IMR-90 (cell line): ENCODE results near the gene PHF19. TPM values are rescaled to one million over a fixed set of nuclear protein-coding genes. Genes with fewer than 3 reads are reported as not detected.

ENCODE experiments used
- ATAC-seq: fragments of 200-7000 bp; cut with Tn5 transposase; 2 replicates; pipeline ENCODE4 v1.9.1; 2020; ENCODE audit warnings: low read depth, mild to moderate bottlenecking, moderate library complexity
- BruUV-seq: library from RNA; stranded (reverse); fragments of 400-500 nt; replicated peaks from 2 replicates; lab custom pipeline; 2021; lab: Mats Ljungman, UMichigan
- CTCF ChIA-PET: fragments of 300-600 bp; formaldehyde crosslinking; extraction: SDS; loops from one replicate; lab custom pipeline; 2021; ENCODE audit warnings: antibody characterized with exemption; lab: Yijun Ruan, JAX
- POLR2A ChIA-PET: fragments of 300-600 bp; sonication (Branson Sonifier 250); formaldehyde crosslinking; loops from one replicate; lab custom pipeline; 2022; ENCODE audit warnings: antibody characterized with exemption; ENCODE audit not compliant: unreplicated experiment; lab: Charles Lee
- DNase-seq: peaks from one replicate; pipeline ENCODE4 v3.0.0; 2013
- H2AFZ ChIP-seq: replicated peaks from 2 replicates; pipeline ENCODE3; 2013; ENCODE audit warnings: low read length, mild to moderate bottlenecking; ENCODE audit not compliant: poor library complexity
- H2AK5ac ChIP-seq: 2 replicates; pipeline ENCODE4 v1.6.1; 2013; ENCODE audit warnings: low read depth, low read length, inconsistent platforms
- H2AK9ac ChIP-seq: replicated peaks from 2 replicates; pipeline ENCODE3; 2013; ENCODE audit warnings: mild to moderate bottlenecking, low read depth, low read length, moderate library complexity; ENCODE audit not compliant: poor library complexity
- H2BK120ac ChIP-seq: 2 replicates; pipeline ENCODE4 v1.6.1; 2013; ENCODE audit warnings: low read depth, low read length, inconsistent platforms
- H2BK15ac ChIP-seq: 3 replicates; pipeline ENCODE4 v1.6.1; 2013; ENCODE audit warnings: low read depth, low read length, inconsistent platforms
- H2BK20ac ChIP-seq: 2 replicates; pipeline ENCODE4 v1.6.1; 2013; ENCODE audit warnings: low read depth, mild to moderate bottlenecking, inconsistent platforms, low read length, moderate library complexity
- H2BK5ac ChIP-seq: 2 replicates; pipeline ENCODE4 v1.6.1; 2013; ENCODE audit warnings: mild to moderate bottlenecking, low read depth, low read length, inconsistent platforms; ENCODE audit not compliant: poor library complexity, severe bottlenecking
- H3K14ac ChIP-seq: replicated peaks from 2 replicates; pipeline ENCODE4 v1.6.1; 2013; ENCODE audit warnings: low read depth, low read length, inconsistent platforms
- H3K18ac ChIP-seq: 2 replicates; pipeline ENCODE4 v1.6.1; 2013; ENCODE audit warnings: low read depth, low read length, control low read depth
- H3K23ac ChIP-seq: 2 replicates; pipeline ENCODE4 v1.6.1; 2013; ENCODE audit warnings: low read depth, low read length, inconsistent platforms
- H3K27ac ChIP-seq: 2 replicates; pipeline ENCODE4 v1.5.1; 2013; ENCODE audit warnings: mild to moderate bottlenecking, control low read depth, low read length; ENCODE audit not compliant: insufficient read depth
- H3K27me3 ChIP-seq: 2 replicates; pipeline ENCODE4 v1.6.1; 2013; ENCODE audit warnings: low read length; ENCODE audit not compliant: control insufficient read depth, insufficient read depth
- H3K36me3 ChIP-seq: 2 replicates; pipeline ENCODE4 v1.6.1; 2013; ENCODE audit warnings: low read length, mixed read lengths; ENCODE audit not compliant: control insufficient read depth, insufficient read depth
- H3K4ac ChIP-seq: 2 replicates; pipeline ENCODE4 v1.6.1; 2013; ENCODE audit warnings: low read depth, low read length, inconsistent platforms
- H3K4me1 ChIP-seq: 2 replicates; pipeline ENCODE4 v1.6.1; 2013; ENCODE audit warnings: low read length, mixed read lengths; ENCODE audit not compliant: control insufficient read depth, insufficient read depth
- H3K4me2 ChIP-seq: 2 replicates; pipeline ENCODE4 v1.6.1; 2013; ENCODE audit warnings: low read depth, mild to moderate bottlenecking, control low read depth, low read length, moderate library complexity
- H3K4me3 ChIP-seq: 2 replicates; pipeline ENCODE4 v1.5.1; 2013; ENCODE audit warnings: low read depth, mild to moderate bottlenecking, control low read depth, low read length, moderate library complexity; ENCODE audit not compliant: insufficient read depth
- H3K56ac ChIP-seq: 2 replicates; pipeline ENCODE4 v1.6.1; 2013; ENCODE audit warnings: low read length, inconsistent platforms; ENCODE audit not compliant: insufficient read depth; ENCODE audit errors: extremely low read depth
- H3K79me1 ChIP-seq, 2 experiments: 2 replicates each; pipeline ENCODE4 v1.6.1; 2013; ENCODE audit warnings: low read length in 2 of 2, inconsistent platforms in 1 of 2, low read depth in 1 of 2
- H3K9ac ChIP-seq: 2 replicates; pipeline ENCODE4 v1.6.1; 2013; ENCODE audit warnings: low read depth, low read length, control low read depth
- H3K9me1 ChIP-seq: 2 replicates; pipeline ENCODE4 v1.6.1; 2013; ENCODE audit warnings: low read length, inconsistent platforms; ENCODE audit not compliant: insufficient read depth
- H3K9me3 ChIP-seq: 2 replicates; pipeline ENCODE4 v1.6.1; 2013; ENCODE audit warnings: low read length; ENCODE audit not compliant: control insufficient read depth, insufficient read depth
- H4K20me1 ChIP-seq: 2 replicates; pipeline ENCODE4 v1.6.1; 2013; ENCODE audit warnings: low read length, inconsistent platforms; ENCODE audit not compliant: insufficient read depth
- H4K5ac ChIP-seq: 2 replicates; pipeline ENCODE4 v1.6.1; 2013; ENCODE audit warnings: mild to moderate bottlenecking, low read depth, low read length, control low read depth
- H4K8ac ChIP-seq, 2 experiments: 2 replicates each; pipeline ENCODE4 v1.6.1; 2013; ENCODE audit warnings: low read depth in 2 of 2, low read length in 2 of 2, control low read depth in 1 of 2, inconsistent platforms in 1 of 2
- H4K91ac ChIP-seq: 2 replicates; pipeline ENCODE4 v1.6.1; 2013; ENCODE audit warnings: low read depth, low read length, inconsistent platforms; ENCODE audit not compliant: insufficient read depth
- CEBPB ChIP-seq: IDR thresholded peaks from 2 replicates; pipeline ENCODE4 v1.6.1; 2012; ENCODE audit warnings: low read depth, low read length, improper control_type of control experiment
- CTCF ChIP-seq: conservative IDR thresholded peaks from 2 replicates; pipeline ENCODE4 v1.5.1; 2012; ENCODE audit warnings: mild to moderate bottlenecking, low read depth, low read length, improper control_type of control experiment
- MAFK ChIP-seq: IDR thresholded peaks from 2 replicates; pipeline ENCODE4 v1.6.1; 2012; ENCODE audit warnings: low read depth, low read length, improper control_type of control experiment
- POLR2A ChIP-seq: IDR thresholded peaks from 2 replicates; pipeline ENCODE4 v1.6.1; 2012; ENCODE audit warnings: mild to moderate bottlenecking, low read depth, low read length
- RCOR1 ChIP-seq: IDR thresholded peaks from 2 replicates; pipeline ENCODE4 v1.6.1; 2012; ENCODE audit warnings: mild to moderate bottlenecking, low read length, improper control_type of control experiment; ENCODE audit not compliant: insufficient replicate concordance
- WGBS, 2 experiments: methylation state at CpG; one replicate each; pipeline versions ENCODE4 v1.1.5 to v1.1.7; 2013; ENCODE audit warnings: missing lambda C conversion rate in 2 of 2; ENCODE audit not compliant: insufficient read length in 1 of 2; ENCODE audit errors: extremely low coverage in 2 of 2; 5-methylcytosine and 5-hydroxymethylcytosine counted together
- dilution Hi-C: fragments of 300-500 bp; cut with HindIII; formaldehyde crosslinking; loops from one replicate; pipeline ENCODE4 v1.14.3; 2018; ENCODE audit warnings: low sequenced_read_pairs; ENCODE audit not compliant: unreplicated experiment
- in situ Hi-C: fragments of 300-500 bp; cut with MboI; formaldehyde crosslinking; loops from 3 replicates; pipeline ENCODE4 v1.14.3; 2019; ENCODE audit warnings: low sequenced_read_pairs, inconsistent platforms, mixed read lengths
- intact Hi-C: fragments of 100-400 bp; cut with micrococcal nuclease; formaldehyde crosslinking; loops from 2 replicates; pipeline ENCODE4 v1.10.0; 2022
- polyA plus RNA-seq, 3 experiments: library from polyadenylated mRNA; depleted of rRNA; stranded (reverse); fragments of >200 nt; gene quantifications; 2 replicates each; pipeline ENCODE4 v1.2.3, GENCODE V29; 2012; ENCODE audit warnings: low replicate concordance in 1 of 3
- total RNA-seq: library from RNA; depleted of rRNA; stranded (reverse); fragments of >200 nt; gene quantifications from 2 replicates; pipeline ENCODE4 v1.2.3, GENCODE V29; 2012
- TF ChIP-seq, protein P1 (sequence below): fragments of 150-350 bp; IDR thresholded peaks from 2 replicates; pipeline ENCODE4 v1.6.1; 2016; ENCODE audit warnings: low read depth, mild to moderate bottlenecking, low read length, moderate library complexity, borderline replicate concordance

The PHF19 gene
- total and polyA plus RNA-seq, 2 of the 4 experiments (the other 2 are of a cell fraction), result 37.6 to 55.6 TPM

GRCh38 chr9:120868676-120869359 is 8.2 kb downstream of the PHF19 start (continued):
- TF ChIP-seq, protein P1, sequence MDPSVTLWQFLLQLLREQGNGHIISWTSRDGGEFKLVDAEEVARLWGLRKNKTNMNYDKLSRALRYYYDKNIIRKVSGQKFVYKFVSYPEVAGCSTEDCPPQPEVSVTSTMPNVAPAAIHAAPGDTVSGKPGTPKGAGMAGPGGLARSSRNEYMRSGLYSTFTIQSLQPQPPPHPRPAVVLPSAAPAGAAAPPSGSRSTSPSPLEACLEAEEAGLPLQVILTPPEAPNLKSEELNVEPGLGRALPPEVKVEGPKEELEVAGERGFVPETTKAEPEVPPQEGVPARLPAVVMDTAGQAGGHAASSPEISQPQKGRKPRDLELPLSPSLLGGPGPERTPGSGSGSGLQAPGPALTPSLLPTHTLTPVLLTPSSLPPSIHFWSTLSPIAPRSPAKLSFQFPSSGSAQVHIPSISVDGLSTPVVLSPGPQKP, result no peak

- H3K9ac ChIP-seq, result peak overlapping the region; percentile 33
- peak overlapping the region; percentile 91 for H3K4ac ChIP-seq
- ChIA-PET POLR2A (interaction anchor here (0.5 kb wide), 1 partner anchor 9 kb away, joined by 4 read pairs; no protein-coding TSS in a partner anchor), CTCF (no interaction called here)
- peak overlapping the region; percentile 54 to 83 for H4K8ac ChIP-seq
- peaks cover 20% of the 10 kb centered on the region for H3K9me1 ChIP-seq
- H3K56ac ChIP-seq, result peak overlapping the region; percentile 43; the same call in 1 of the 2 replicates
- no TSS peak for BruUV-seq
- peaks cover 7 to 34% of the 10 kb centered on the region in 2 experiments for H3K79me1 ChIP-seq
- peak; percentile 59 for DNase-seq
- H3K9me3 ChIP-seq, result no peaks in the 10 kb centered on the region
- H2BK5ac ChIP-seq, result peak overlapping the region; percentile 77
- no peaks in the 10 kb centered on the region for H3K27me3 ChIP-seq
- H2BK120ac ChIP-seq, result peak overlapping the region; percentile 60
- H4K5ac ChIP-seq, result peak overlapping the region; percentile 93
- peak overlapping the region; percentile 92 for H2AK9ac ChIP-seq
- WGBS, 2 experiments, result 30% methylated on average over 4 of the region's 11 CpGs; no CpG with 5 or more reads in 1 of the 2 experiments
- peak overlapping the region; percentile 54 for H4K91ac ChIP-seq
- peak overlapping the region; percentile 53 for H3K4me3 ChIP-seq
- intact Hi-C loops (loop anchor here (2.0 kb wide), 1 partner anchor 68 kb away; no protein-coding TSS in a partner anchor), in situ Hi-C loops (no loop called here), dilution Hi-C loops (no loop called here)
- H3K4me2 ChIP-seq, result peak overlapping the region; percentile 90
- peak overlapping the region; percentile 85 for H3K27ac ChIP-seq
- TF ChIP-seq CEBPB (peak; percentile 87), CTCF (no peak), MAFK (no peak), POLR2A (peak; percentile 9; the same call in 1 of the 2 replicates), RCOR1 (no peak)
- no peak overlapping the region for H2BK20ac ChIP-seq
- H2BK15ac ChIP-seq, result peak overlapping the region; percentile 53; the same call in 1 of the 3 replicates
- peak overlapping the region; percentile 74 for H3K18ac ChIP-seq
- H4K20me1 ChIP-seq, result no peaks in the 10 kb centered on the region
- peak overlapping the region; percentile 88 for H2AFZ ChIP-seq
- H3K36me3 ChIP-seq, result peaks cover 30% of the 10 kb centered on the region
- H2AK5ac ChIP-seq, result peak overlapping the region; percentile 76
- peak overlapping the region; percentile 70; the same call in 1 of the 2 replicates for H3K23ac ChIP-seq
- H3K4me1 ChIP-seq, result peaks cover 8% of the 10 kb centered on the region
- peak overlapping the region; percentile 83 for H3K14ac ChIP-seq
- no peak for ATAC-seq
Measured at GRCh38 chr9:120868339-120868675, 8.7 kb downstream of the PHF19 start.
